ENCODE results near the gene DOK7. TPM values are rescaled to one million over a fixed set of nuclear protein-coding genes. Genes with fewer than 3 reads are reported as not detected.

The DOK7 gene
- total RNA-seq, 1 experiment from 2014 or later: 7.6 TPM

GRCh38 chr4:3498407-3498806 lies 35.3 kb downstream of the DOK7 start:
- no peaks in the 10 kb centered on the region for H3K36me3 ChIP-seq (ENCODE audit: low read depth)
- H3F3A ChIP-seq (ENCODE audit: insufficient read depth, low read depth): no peaks in the 10 kb centered on the region
- no peaks in the 10 kb centered on the region for H3K27me3 ChIP-seq (ENCODE audit: insufficient read depth, low read depth)
- H3K9me2 ChIP-seq (ENCODE audit: insufficient read depth): no peaks in the 10 kb centered on the region
- no TSS peak for BruUV-seq (replicated peaks)
- H3K9me3 ChIP-seq (ENCODE audit: insufficient read depth, low read depth): no peaks in the 10 kb centered on the region
- CTCF ChIA-PET: no interaction called here
- no peaks in the 10 kb centered on the region for H3K79me2 ChIP-seq (ENCODE audit: low read depth)
- no peaks in the 10 kb centered on the region for H3K4me1 ChIP-seq (replicated peaks; ENCODE audit: insufficient read depth)
- no peak overlapping the region for H3K27ac ChIP-seq
- H4K20me1 ChIP-seq (ENCODE audit: insufficient read depth): no peaks in the 10 kb centered on the region
- DNase-seq: no peak
- no peak overlapping the region for H3K4me2 ChIP-seq
- intact Hi-C loops (cut with micrococcal nuclease; ENCODE audit: unreplicated experiment): no loop called here
- TF ChIP-seq EZH2 (IDR thresholded peaks at IDR 0.05; ENCODE audit: low read depth): no peak
- POLR2A ChIA-PET (ENCODE audit: unreplicated experiment): no interaction called here
- no peak overlapping the region for H2AFZ ChIP-seq
- H3K4me3 ChIP-seq: no peak overlapping the region

GRCh38 chr4:3498901-3499510 lies 35.9 kb downstream of the DOK7 start:
- no peak for TF ChIP-seq CTCF (conservative IDR thresholded peaks at IDR 0.05)
- no peak for TF ChIP-seq EZH2 (IDR thresholded peaks at IDR 0.05; ENCODE audit: low read depth)
- no peak overlapping the region for H3K4me3 ChIP-seq
- intact Hi-C loops (cut with micrococcal nuclease; ENCODE audit: unreplicated experiment): no loop called here
- H3K27ac ChIP-seq: no peak overlapping the region
- POLR2A ChIA-PET (ENCODE audit: unreplicated experiment): no interaction called here
- no peak overlapping the region for H3K4me2 ChIP-seq
- CTCF ChIA-PET: no interaction called here
- H3K4me1 ChIP-seq (replicated peaks; ENCODE audit: insufficient read depth): no peaks in the 10 kb centered on the region
- no peak for DNase-seq
- H3K36me3 ChIP-seq (ENCODE audit: low read depth): no peaks in the 10 kb centered on the region
- no TSS peak for BruUV-seq (replicated peaks)
- H3F3A ChIP-seq (ENCODE audit: insufficient read depth, low read depth): no peaks in the 10 kb centered on the region
- no peak overlapping the region for H2AFZ ChIP-seq
- H3K9me2 ChIP-seq (ENCODE audit: insufficient read depth): no peaks in the 10 kb centered on the region
- no peaks in the 10 kb centered on the region for H4K20me1 ChIP-seq (ENCODE audit: insufficient read depth)
- H3K9me3 ChIP-seq (ENCODE audit: insufficient read depth, low read depth): no peaks in the 10 kb centered on the region
- H3K79me2 ChIP-seq (ENCODE audit: low read depth): no peaks in the 10 kb centered on the region
- no peaks in the 10 kb centered on the region for H3K27me3 ChIP-seq (ENCODE audit: insufficient read depth, low read depth)

- no peaks in the 10 kb centered on the region for H3K4me1 ChIP-seq (replicated peaks; ENCODE audit: insufficient read depth)
- DNase-seq: no peak
- H3K9me2 ChIP-seq (ENCODE audit: insufficient read depth): no peaks in the 10 kb centered on the region
- BruUV-seq (replicated peaks): no TSS peak
- no peak overlapping the region for H2AFZ ChIP-seq
- no peaks in the 10 kb centered on the region for H3K27me3 ChIP-seq (ENCODE audit: insufficient read depth, low read depth)
- no peak overlapping the region for H3K27ac ChIP-seq
- H3K36me3 ChIP-seq (ENCODE audit: low read depth): no peaks in the 10 kb centered on the region
- no peaks in the 10 kb centered on the region for H4K20me1 ChIP-seq (ENCODE audit: insufficient read depth)
- H3K4me3 ChIP-seq: no peak overlapping the region
- intact Hi-C loops (cut with micrococcal nuclease; ENCODE audit: unreplicated experiment): no loop called here
- no peak overlapping the region for H3K4me2 ChIP-seq
- H3F3A ChIP-seq (ENCODE audit: insufficient read depth, low read depth): no peaks in the 10 kb centered on the region
- ChIA-PET CTCF (no interaction called here), POLR2A (ENCODE audit: unreplicated experiment) (no interaction called here)
- H3K79me2 ChIP-seq (ENCODE audit: low read depth): no peaks in the 10 kb centered on the region
- no peaks in the 10 kb centered on the region for H3K9me3 ChIP-seq (ENCODE audit: insufficient read depth, low read depth)
- TF ChIP-seq CTCF (conservative IDR thresholded peaks at IDR 0.05) (no peak), EZH2 (IDR thresholded peaks at IDR 0.05; ENCODE audit: low read depth) (no peak)
Observed at GRCh38 chr4:3499710-3500109, 36.6 kb downstream of the DOK7 start.

GRCh38 chr4:3500111-3500510 lies 37.0 kb downstream of the DOK7 start:
- Histone ChIP-seq H3F3A (ENCODE audit: insufficient read depth, low read depth) (no peaks in the 10 kb centered on the region), H4K20me1 (ENCODE audit: insufficient read depth) (no peaks in the 10 kb centered on the region), H3K9me3 (ENCODE audit: insufficient read depth, low read depth) (no peaks in the 10 kb centered on the region), H3K4me1 (replicated peaks; ENCODE audit: insufficient read depth) (no peaks in the 10 kb centered on the region), H3K27ac (no peak overlapping the region), H3K4me3 (no peak overlapping the region), H3K36me3 (ENCODE audit: low read depth) (no peaks in the 10 kb centered on the region), H3K4me2 (no peak overlapping the region), H3K9me2 (ENCODE audit: insufficient read depth) (no peaks in the 10 kb centered on the region), H3K27me3 (ENCODE audit: insufficient read depth, low read depth) (no peaks in the 10 kb centered on the region), H2AFZ (no peak overlapping the region), H3K79me2 (ENCODE audit: low read depth) (no peaks in the 10 kb centered on the region)
- TF ChIP-seq CTCF (conservative IDR thresholded peaks at IDR 0.05): no peak
- no peak for TF ChIP-seq EZH2 (IDR thresholded peaks at IDR 0.05; ENCODE audit: low read depth)
- ChIA-PET CTCF (no interaction called here), POLR2A (ENCODE audit: unreplicated experiment) (no interaction called here)
- intact Hi-C loops (cut with micrococcal nuclease; ENCODE audit: unreplicated experiment): no loop called here
- BruUV-seq (replicated peaks): no TSS peak
- DNase-seq: no peak

All from PC-9 (cell line).